HCEC 1CT (cell line): ENCODE measurements around the gene ANKMY1.
"Not testable (repeated sequence)": the region's sequence is repeated elsewhere in the genome, so short reads cannot be mapped to it uniquely, and the experiment has no call there.

Experiments used
- DNase-seq: peaks from one replicate; pipeline ENCODE4 v3.0.0-alpha.2; 2017

Gene ANKMY1

DNA sequence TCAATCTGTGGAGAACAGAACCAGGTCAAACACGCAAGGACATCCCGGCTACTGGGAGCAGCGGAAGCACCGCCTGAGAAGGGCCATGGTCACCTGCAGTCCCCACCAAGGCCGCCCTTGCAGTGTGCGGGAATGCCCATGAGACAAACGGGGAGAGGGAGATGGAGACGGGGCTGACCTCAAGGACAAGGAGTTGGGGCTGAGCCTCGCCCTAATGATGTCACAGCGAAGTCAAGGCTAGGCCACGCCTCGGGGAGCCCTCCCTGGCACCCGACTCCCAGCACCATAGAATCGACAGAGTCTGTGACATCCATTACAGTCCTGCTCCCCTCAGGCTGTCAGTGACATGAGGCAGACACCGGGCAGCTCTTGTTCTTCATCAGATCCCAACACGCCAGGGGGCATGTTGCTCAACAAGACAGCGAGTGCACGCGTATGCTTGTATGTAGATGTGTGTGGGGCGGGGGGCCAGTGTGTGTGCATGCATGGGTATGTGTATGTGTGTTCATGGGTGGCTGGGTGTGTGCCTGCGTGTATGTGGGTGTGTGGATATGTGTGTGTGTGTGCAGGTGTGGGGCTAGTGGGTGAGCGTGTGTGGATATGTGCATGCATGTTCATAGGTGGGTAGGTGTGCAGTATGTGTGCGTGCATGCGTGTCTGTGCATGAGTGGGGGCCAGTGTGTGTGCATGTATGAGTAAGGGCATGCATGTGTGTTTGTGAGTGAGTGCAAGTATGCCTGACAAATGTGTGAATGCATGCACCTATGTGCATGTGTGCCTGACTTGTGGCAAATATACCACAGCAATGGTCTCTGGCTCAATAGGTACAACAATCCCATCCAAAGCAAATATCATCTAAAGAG lies 57.0 kb downstream of the ANKMY1 start:
- no peak for DNase-seq

DNA sequence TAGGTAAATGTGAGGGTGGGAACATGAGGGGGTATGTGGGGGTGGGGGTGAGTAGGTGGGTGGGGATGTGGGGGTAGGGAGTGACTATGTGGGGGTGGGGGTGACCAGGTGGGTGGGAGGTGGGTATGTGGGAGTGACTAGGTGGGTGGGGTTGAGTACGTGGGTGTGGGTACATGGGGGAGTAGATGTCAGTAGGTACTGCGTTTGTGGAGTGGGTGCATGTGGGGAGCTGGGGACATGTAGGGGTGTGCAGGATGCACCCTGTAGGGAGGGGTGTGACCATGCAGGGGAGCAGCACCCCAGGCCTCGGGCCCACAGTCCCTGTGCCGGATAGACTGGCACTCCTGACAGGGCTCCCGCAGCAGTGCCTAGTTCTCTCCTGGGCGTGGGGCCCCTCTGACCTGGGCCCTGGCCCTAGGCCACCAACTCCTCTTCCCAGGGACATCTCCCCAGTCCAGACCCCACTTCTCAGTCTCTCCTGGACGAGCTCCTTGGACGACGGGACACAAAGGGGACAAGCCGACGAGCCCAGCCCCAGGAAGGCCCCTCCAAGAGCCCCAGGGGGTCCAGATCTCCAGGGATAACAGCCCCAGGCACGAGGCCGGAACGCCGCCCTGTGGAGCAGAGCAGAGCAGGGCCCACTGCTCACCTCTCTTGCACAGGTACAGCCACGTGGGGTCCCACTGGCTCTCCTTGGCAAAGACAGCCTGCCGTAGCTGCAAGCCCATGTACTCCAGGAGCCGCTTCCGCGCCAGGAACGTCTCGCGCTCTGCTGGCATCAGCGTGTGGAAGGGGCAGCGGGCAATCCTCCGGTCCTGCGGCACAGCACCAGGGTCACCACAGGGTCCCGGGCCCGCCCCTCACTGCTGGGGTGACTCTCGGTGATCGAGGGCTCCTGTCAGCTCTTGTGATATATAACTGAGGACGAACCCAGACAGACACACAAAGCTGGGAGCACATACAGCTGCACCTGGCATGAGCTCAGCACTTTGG lies 58.2 kb downstream of the ANKMY1 start:
- DNase-seq: no peak

DNA sequence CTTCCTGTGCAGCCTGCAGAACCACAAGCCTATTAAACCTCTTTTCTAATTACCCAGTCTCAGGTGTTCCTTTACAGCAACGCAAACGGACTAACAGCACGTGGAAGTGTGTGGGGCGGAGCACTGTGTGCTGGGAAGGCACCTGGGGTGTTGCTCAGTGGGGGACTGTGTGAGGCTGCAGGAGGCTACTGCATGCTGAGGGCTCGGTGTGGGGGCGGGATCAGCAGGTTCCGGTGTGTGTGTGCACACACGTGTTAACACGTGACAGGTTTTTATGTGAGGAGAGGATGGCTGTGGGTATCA lies 58.9 kb downstream of the ANKMY1 start:
- DNase-seq: no peak

DNA sequence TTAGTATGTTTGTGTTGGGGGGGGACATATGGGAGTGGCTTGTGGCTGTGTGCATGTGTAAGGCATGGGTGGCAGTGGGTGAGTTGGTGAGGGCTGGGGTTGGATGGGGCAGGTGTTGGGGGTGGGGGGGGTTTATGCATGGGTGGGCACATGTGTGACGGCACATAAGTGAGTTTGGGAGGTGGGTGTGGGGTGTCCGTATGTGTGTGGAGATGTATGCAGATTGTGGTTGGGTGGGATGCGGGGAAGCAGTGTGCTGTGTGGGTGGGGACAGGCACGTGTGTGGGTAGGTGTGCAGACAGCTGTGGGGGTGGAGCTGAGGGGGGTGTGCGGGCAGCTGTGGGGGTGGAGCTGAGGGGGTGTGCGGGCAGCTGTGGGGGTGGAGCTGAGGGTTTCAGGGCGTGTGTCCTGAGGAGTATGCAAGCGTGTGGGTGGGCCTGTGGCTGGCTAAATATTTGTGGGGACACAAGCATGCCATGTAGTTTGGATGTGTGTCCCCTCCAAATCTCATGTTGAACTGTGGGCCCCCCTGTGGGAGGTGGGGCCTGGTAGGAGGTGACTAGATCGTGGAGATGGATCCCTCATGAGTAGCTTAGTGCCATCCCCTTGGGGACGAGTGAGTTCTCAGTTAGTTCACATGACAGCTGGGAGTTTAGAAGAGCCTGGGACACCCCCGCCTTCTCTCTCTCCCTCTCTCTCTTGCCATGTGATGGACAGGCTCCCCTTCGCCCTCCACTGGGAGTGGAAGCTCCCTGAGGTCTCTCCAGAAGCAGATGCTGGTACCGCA lies 59.4 kb downstream of the ANKMY1 start:
- no peak for DNase-seq

DNA sequence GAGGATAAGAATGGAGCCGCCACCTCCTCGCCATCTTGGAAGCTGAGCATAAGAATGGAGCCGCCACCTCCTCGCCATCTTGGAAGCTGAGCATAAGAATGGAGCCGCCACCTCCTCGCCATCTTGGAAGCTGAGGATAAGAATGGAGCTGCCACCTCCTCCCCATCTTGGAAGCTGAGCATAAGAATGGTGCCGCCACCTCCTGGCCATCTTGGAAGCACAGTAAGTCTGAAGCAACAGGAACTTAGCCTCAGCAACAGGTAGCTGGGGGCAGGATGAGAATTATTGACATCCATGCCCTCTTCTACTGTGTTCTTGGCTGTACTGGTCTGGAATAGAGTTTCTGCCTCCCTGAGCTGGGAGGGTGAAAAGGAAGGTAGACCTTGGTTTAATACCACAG lies 60.7 kb downstream of the ANKMY1 start:
- not testable (repeated sequence) for DNase-seq

DNA sequence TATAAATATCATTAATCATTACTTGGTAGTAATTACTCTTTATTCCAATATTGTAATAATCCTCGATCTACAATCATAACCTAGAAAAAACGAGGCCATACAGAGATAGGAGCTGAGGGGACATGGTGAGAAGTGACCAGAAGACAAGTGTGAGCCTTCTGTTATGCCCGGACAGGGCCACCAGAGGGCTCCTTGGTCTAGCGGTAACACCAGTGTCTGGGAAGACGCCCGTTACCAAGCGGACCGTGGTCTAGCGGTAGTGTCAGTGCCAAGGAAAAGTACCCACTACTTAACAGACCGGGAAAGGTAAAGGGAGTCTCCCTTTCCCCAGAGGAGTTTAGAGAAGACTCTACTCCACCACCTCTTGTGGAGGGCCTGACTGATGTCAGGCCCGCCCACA lies 62.8 kb downstream of the ANKMY1 start:
- not testable (repeated sequence) for DNase-seq

DNA sequence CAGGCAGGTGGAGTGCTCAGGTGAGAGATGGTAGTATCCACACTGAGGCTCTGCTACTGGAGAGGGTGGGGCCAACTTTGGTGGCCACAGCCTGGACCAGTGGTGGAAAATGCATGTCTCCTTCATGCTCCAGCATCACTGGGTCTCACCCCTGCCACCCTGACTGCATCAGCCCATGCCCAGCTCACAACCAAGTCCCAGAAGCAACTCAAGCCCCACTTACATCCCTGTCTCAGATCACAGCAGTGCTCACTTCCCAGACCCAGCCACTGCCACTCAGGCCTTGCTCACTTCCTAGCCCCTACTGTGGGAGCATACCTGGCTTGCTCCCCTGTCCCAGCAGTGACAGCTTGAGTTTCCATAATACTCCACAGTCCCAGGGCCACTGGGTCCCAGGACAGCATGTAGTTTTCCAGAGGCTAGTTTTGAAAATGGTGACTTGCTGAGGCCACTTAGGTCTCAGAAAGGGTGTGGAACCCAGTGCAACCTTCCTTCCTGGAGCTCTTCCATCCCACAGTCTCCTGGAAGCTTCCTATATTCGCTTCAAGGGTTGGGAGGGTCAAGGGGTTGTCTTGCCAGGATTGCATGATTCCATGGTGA lies 63.5 kb downstream of the ANKMY1 start:
- no peak for DNase-seq

DNA sequence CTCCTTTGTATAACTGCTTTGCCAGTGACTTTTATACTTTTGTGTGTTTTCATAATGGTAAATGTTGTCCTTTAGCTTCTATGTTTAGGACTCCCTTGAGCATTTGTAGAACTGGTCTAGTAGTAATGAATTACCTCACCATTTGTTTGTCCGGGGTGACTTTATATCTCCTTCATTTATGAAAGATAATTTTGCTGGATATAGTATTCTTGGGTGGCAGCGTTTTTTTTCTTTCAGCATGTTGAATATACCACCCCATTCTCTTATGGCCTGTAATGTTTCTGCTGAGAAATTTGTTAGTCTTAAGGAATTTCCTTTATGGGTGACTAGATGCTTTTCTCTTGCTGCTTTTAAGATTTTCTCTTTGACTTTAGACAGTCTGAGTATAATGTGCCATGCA lies 66.3 kb downstream of the ANKMY1 start:
- DNase-seq: no peak

DNA sequence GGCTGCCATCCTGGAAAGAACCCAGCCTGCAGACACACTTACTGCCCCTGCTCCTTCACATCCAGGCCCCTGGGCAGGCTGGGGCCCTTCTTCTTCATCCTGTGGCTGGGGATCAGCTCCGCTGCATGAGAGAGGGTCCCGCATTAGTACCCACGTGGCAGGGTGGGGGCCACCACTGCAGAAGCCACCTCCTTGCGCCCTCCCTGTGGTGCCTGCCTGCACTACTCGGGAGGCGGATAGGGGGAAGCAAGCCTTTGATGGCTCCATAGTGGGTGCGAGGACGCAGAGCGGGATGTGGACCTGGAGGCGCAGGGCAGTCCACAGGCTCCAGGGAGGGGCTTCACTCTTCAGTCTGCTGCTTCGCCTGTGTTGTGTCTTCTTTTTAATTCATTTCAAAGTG lies 75.6 kb downstream of the ANKMY1 start:
- no peak for DNase-seq

DNA sequence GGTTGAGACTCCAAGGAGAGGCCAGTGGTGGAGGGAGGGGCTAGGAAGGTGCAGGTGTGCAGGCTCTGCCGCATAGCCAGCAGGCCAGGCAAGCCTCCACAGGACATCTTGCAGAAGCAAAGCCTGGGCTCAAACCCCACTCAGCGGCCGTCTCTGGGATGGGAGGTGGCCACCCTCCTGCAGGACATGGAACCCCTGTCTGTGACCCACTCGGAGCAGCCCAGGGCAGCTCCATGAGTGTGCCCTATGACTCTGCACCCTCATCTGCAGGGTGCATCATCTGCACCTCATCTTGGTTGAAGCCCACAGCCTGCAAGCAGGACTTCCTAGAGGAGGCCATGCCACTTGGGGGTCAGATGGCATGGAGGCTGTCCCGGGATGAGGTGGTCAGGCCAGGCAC lies 76.1 kb downstream of the ANKMY1 start:
- no peak for DNase-seq

DNA sequence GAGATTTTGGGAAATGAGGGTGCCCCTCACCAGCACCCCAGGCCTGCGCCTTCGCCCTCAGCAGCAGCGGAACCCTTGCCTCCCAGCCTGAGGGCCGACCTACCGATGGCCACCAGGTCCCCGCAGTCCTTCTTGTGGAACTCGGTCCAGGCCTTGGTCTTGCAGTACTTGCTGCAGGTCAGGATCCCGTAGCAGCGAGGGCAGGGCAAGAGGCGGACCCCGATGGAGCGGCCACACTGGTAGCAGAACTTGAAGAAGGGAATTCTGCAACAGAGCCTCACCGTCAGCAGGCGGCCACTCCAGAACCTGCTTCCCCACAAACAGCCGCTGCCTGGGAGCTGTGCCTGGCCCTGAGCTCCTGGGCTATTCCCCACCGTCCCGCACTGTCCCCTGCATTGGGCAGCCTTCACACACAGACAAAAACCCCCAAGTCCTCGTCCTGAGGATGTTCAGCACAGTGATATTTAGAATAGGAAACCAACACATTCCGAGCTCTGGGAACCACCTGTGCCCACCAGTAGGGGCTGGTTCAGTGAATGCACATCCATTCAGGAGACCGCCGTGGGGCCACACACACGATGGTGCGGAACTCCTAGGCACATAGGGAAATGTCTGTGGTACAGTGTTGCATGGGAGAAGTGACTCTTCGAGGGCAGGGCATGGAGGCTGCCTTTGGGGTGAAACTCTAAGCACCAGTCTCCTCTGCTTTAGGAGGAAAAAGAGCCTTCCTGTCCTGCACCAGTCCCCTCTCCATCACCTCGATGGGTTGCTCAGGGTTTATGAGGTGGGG lies 76.8 kb downstream of the ANKMY1 start:
- DNase-seq: no peak

DNA sequence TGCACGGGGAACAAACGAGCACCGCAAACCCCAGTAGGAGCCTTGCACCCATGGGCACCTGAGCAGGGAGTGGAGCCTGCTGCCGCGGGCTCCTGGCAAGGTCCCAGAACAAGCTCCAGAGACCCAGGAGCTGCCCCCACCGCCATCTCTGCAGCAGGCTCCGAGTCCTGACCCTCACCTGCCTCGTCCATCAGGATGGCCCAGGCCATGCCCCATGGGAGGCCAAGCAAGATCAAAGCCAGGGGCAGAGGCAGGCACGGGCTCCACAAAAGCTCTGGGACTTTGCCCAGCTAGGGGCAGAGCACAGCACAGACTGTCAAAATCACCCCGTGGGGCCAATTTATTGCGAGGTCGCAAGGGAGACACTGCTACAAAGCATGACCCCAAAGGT lies 78.7 kb downstream of the ANKMY1 start:
- DNase-seq: no peak

DNA sequence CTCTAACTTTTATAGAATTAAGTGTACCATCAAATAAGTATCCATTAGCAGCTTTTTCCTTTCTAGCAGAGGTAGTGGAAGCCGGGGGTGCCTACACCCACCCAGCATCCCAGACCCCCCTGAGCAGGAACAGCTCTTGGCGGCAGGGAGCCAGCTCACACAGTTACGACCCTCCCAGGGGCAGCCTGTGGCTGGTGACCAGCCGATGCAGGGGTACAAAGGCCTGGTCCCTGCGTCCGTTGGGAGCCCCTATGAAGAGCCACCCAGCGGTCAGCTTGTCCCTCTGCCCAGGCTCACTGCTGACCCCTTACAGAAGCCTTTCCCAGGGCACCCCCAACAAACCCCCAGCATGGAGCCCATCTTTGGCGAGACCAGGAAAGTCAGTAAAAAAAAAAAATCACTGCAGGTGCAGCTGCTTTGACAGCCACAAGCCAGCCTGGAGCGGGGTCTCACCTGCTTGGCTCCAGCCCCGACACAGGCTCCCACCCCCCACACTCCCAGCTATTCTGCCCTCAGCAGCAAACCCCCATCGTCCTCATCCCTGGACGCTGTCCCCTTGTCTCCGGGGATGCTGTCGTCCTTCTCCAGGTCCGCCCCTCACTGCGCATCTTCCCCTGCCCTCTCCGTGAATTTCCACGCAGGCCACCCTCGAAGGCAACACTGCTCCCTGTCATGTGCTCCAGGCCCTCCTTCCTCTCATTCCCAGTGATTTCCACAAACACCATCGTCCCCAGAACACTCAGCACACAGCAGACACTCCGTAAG lies 79.3 kb downstream of the ANKMY1 start:
- DNase-seq: no peak

DNA sequence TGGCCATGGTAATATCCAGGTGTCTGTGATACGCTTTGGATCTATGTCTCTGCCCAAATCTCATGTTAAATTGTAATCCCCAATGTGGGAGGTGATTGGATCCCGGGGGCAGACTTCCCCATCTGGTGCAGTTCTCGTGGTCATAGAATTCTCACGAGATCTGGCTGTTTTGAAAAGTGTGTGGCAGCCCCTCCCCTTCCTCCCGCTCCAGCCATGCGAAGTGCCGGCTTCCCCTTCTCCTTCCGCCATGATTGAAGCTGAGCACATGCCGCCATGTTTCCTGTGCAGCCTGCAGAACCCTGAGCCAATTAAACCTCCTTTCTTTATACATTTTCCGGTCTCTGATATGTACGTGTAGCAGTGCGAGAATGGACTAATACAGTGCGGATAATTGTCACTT lies 79.9 kb downstream of the ANKMY1 start:
- DNase-seq: no peak

DNA sequence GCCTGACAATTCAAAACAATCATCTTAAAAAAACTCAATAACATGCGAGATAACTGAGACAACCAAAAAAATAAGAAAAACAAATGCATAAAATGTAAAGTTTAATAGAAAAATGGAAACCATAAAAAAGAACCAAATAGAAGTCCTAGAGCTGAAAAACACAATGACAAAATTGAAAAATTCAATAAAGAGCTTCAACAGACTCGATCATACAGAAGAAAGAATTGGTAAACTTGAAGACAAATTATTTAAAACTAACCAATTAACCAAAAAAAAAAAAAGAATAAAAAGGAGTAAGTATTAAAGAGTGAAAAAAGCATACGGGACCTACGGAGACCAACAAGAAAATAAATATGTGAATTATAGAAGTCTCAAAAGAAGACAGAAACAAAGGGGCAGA lies 84.6 kb downstream of the ANKMY1 start:
- DNase-seq: no peak

DNA sequence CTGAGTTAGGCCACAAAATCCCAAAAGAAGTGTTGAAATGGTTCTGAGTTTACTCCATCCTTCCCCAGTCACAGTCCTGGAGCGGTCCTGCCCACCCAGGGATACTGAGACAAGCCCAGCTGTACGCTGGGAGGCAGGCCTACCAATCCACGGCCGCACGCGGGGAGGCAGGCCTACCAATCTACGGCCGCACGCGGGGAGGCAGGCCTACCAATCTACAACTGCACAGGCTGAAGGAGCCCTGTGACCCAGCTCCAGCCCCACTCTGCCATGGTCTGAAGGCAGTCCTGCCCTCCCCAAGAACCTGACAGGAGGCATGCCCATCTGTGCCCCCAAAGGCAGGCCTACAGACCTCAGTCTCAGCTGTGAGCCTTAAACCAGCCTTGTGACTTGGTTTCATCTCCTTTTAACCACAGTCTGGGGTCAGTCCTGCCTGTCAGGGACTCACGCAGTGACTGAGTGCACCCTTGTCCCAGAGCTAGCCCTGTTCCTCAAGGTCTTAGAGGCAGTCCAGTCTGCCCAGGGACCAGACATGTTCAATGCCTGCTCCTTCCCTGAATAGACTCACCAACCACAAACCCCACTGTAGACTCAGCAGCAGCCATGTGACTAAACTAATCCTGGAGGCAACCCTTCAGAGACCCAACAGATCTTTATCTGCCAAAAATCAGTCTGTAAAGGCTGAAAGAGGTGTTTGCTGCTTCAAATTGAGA lies 85.6 kb downstream of the ANKMY1 start:
- DNase-seq: no peak

DNA sequence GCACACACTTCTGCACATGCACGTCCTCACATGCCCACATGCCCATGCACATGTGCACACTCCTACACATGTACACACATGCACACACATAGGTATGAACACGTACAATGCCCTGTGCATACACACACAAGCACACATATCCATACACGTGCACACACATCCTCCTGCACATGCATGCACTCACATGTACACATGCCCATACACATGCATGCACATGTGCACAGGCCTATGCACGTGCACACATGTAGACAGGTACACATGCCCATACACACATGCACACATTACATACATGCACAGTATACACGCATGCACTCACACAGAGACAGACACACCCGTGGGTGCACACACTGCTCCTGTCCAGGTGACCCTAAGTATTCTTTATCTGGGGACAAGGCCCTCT lies 88.0 kb downstream of the ANKMY1 start:
- no peak for DNase-seq

DNA sequence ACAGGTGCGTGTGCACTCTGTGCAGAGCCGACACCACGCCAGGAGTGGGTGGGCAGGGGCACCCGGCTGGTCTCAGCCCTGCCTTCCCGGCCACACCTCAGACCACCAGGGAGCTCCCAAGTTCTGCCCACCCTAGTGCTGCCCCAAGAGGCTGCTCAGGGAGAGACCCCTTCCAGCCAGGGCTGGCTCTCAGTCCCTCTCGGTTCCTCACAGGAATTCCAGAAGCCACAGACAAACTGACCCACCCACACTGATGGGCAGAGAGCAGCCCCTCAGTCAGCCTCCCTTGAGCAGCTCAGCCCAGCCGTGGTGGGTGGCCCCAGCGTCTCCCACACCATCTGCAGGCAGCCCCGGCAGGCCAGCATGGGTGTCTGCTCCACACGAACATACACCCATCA lies 88.5 kb downstream of the ANKMY1 start:
- no peak for DNase-seq

DNA sequence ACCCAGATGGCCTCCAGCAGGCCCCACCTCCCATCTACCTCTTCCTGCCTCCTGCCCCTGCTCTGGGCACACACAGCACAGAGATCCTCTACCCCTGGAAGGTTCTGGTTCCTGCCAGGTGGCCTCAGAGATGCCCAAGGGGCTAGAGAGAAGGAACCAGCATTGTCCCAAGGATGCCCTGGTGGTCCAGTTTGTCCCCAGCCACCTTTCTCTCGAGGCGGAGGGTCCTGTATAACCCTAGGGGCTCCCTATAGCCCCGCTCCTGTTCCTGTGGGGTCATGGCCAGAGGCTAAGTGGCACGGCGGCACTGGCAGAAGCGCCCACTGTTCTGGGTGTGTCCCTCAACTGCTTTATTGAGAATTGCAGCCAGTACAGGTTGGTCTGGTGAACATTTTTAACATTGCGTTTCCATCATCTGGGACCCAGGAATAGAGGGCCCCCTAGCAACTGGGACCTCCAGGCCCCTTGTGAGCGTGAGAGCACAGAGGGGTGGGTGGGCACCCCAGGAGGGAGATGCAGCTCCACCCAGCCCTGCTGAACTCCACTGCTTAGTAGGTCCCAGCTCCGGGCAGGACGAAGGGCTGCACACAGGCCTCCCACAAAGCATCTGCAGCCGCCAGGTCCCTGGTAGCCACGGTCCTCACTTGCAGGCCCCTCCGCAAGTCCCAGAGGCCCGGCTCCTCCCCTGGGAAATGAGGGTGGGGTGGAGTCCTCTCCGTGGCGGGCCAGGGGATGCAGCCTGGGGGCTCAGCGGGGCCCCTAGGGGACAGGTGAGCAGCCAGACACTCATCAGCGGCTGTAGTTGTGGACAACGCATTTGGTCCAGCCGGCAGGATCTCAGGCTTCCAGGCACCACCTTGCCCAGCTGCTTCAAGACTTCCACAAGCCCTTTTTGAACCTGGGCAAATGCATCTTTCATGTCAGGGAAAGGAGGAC lies 89.2 kb downstream of the ANKMY1 start:
- DNase-seq: no peak
